Natural killer cell (primary cell): Measurements from ENCODE around the gene DUSP9. TPM values are rescaled to one million over a fixed set of nuclear protein-coding genes. Genes with fewer than 3 reads are reported as not detected.

ENCODE experiments used
- ATAC-seq, 3 donors: fragments of 150-1000 bp in 2 of 3; fragments of 200-7000 bp in 1 of 3; cut with Tn5 transposase; 1 replicate in 1 of 3; 2 replicates in 2 of 3; pipeline ENCODE4 v1.10.0; 2021; ENCODE audit warnings: mild to moderate bottlenecking in 2 of 3, moderate library complexity in 2 of 3
- DNase-seq, 2 donors: peaks; one replicate each; pipeline versions ENCODE4 v3.0.0 to v3.0.0-alpha.2; 2013 to 2021; ENCODE audit warnings: mixed read lengths in 1 of 2
- H3K27ac ChIP-seq: one replicate; pipeline ENCODE4 v1.5.1; 2013; ENCODE audit warnings: mild to moderate bottlenecking, low read length
- H3K27me3 ChIP-seq: one replicate; pipeline ENCODE4 v1.6.1; 2013; ENCODE audit warnings: low read length; ENCODE audit not compliant: control insufficient read depth, insufficient read depth
- H3K36me3 ChIP-seq: one replicate; pipeline ENCODE4 v1.6.1; 2013; ENCODE audit warnings: low read length; ENCODE audit not compliant: control insufficient read depth, insufficient read depth
- H3K4me1 ChIP-seq: one replicate; pipeline ENCODE4 v1.6.1; 2013; ENCODE audit warnings: low read length; ENCODE audit not compliant: control insufficient read depth, insufficient read depth
- H3K4me3 ChIP-seq: one replicate; pipeline ENCODE4 v1.5.1; 2013; ENCODE audit warnings: low read length
- H3K9me3 ChIP-seq: one replicate; pipeline ENCODE4 v1.6.1; 2013; ENCODE audit warnings: low read length; ENCODE audit not compliant: control insufficient read depth, insufficient read depth
- H3K27ac Mint-ChIP-seq, 2 donors: one replicate each; pipeline ENCODE4 v1.8.0; 2022; ENCODE audit warnings: mild to moderate bottlenecking in 2 of 2, mixed read lengths in 2 of 2, moderate library complexity in 1 of 2
- H3K27me3 Mint-ChIP-seq, 2 donors: one replicate each; pipeline ENCODE4 v1.8.0; 2022; ENCODE audit warnings: low read depth in 2 of 2, mixed read lengths in 2 of 2
- H3K36me3 Mint-ChIP-seq: one replicate; pipeline ENCODE4 v1.8.0; 2022; ENCODE audit warnings: mixed read lengths
- H3K4me1 Mint-ChIP-seq, 2 donors: one replicate each; pipeline ENCODE4 v1.8.0; 2022; ENCODE audit warnings: mixed read lengths in 2 of 2
- H3K4me3 Mint-ChIP-seq: one replicate; pipeline ENCODE4 v1.8.0; 2022; ENCODE audit warnings: mild to moderate bottlenecking, moderate library complexity, mixed read lengths
- H3K9me3 Mint-ChIP-seq, 2 donors: one replicate each; pipeline ENCODE4 v1.8.0; 2022; ENCODE audit warnings: mixed read lengths in 2 of 2
- CTCF ChIP-seq: fragments of 200-600 bp; IDR thresholded peaks from one replicate; pipeline ENCODE4 v1.8.0; 2022; ENCODE audit warnings: antibody characterized with exemption
- WGBS: methylation state at CpG from one replicate; pipeline ENCODE4 v1.1.7; 2013; ENCODE audit warnings: missing lambda C conversion rate; ENCODE audit not compliant: insufficient coverage; 5-methylcytosine and 5-hydroxymethylcytosine counted together
- intact Hi-C: fragments of 100-400 bp; cut with micrococcal nuclease; formaldehyde crosslinking; loops from one replicate; pipeline ENCODE4 v1.14.2; 2022
- total RNA-seq, 4 donors: library from RNA; stranded (reverse); fragments of 120-200 nt in 1 of 4; gene quantifications; one replicate each; pipeline versions ENCODE4 v1.2.3 to v1.2.4, GENCODE V29; 2013 to 2022

The DUSP9 gene
- total RNA-seq, 3 donors from 2014 or later (not counting 1 experiment from before 2014, with no cell fraction given), result not detected

- H3K9me3 ChIP-seq, result no peaks in the 10 kb centered on the region
- Mint-ChIP-seq H3K36me3 (no peaks in the 10 kb centered on the region), H3K27ac (no peak overlapping the region), H3K9me3 (no peaks in the 10 kb centered on the region), H3K27me3 (peaks cover 0 to 9% of the 10 kb centered on the region in 2 donors), H3K4me1 (no peaks in the 10 kb centered on the region), H3K4me3 (no peak overlapping the region)
- peaks cover 4% of the 10 kb centered on the region for H3K27me3 ChIP-seq
- intact Hi-C loops, result no loop called here
- no peak for ATAC-seq
- no peak overlapping the region for H3K27ac ChIP-seq
- no peak for DNase-seq
- H3K4me3 ChIP-seq, result no peak overlapping the region
- no peak for TF ChIP-seq CTCF
- WGBS, result 84% methylated on average over 13 of the region's 20 CpGs
- no peaks in the 10 kb centered on the region for H3K36me3 ChIP-seq
- H3K4me1 ChIP-seq, result peaks cover 3% of the 10 kb centered on the region
Measured at GRCh38 chrX:153638436-153639176, 8.4 kb upstream of the DUSP9 start.

- H3K36me3 Mint-ChIP-seq, result no peaks in the 10 kb centered on the region
- intact Hi-C loops, result no loop called here
- no peak overlapping the region for H3K27ac Mint-ChIP-seq
- TF ChIP-seq CTCF, result no peak
- H3K36me3 ChIP-seq, result no peaks in the 10 kb centered on the region
- H3K4me1 Mint-ChIP-seq, result no peaks in the 10 kb centered on the region
- DNase-seq, result no peak
- no peaks in the 10 kb centered on the region for H3K9me3 ChIP-seq
- no peaks in the 10 kb centered on the region for H3K9me3 Mint-ChIP-seq
- peaks cover 7% of the 10 kb centered on the region for H3K4me1 ChIP-seq
- H3K27me3 ChIP-seq, result peaks cover 4% of the 10 kb centered on the region
- H3K4me3 Mint-ChIP-seq, result no peak overlapping the region
- no peak overlapping the region for H3K27ac ChIP-seq
- no peak for ATAC-seq
- H3K4me3 ChIP-seq, result no peak overlapping the region
- H3K27me3 Mint-ChIP-seq, result peaks cover 0 to 9% of the 10 kb centered on the region in 2 donors
- 85% methylated on average over 26 of the region's 28 CpGs for WGBS
Measured at GRCh38 chrX:153639177-153640044, 7.6 kb upstream of the DUSP9 start.

DNA sequence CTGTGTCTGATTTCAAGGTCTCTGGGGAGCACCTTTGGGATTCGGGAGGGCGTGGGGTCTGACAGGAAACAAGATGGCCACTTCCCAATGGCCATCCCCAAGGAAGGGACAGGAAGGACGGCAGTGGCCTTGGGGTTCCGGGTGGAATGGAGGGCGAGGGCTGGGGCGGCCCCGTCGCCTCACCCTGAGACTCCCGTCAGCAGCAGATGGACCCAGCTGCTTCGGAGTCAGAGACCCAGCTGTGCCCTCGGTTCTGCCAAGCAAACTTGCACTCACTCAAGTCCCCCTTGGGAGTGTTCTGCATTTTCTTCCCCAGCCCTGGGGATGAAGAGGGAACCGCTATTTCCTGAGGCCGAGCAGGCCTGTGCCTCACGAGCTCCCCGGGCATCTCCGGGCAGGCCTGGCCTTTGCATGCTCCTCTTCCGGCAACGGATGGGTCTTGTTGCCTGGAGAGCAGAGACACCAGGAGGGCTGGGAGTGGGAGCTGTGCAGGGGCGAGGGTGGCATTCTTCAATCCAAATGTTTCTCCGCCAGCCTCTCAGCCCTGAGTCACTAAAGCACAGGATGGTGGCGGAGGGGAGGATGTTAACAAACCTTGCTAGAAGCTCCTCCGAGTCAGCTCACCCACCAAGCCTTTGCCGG, 6.8 kb upstream of the DUSP9 start:
- WGBS, result 92% methylated on average over 20 of the region's 23 CpGs
- peaks cover 0 to 14% of the 10 kb centered on the region in 2 donors for H3K27me3 Mint-ChIP-seq
- Histone ChIP-seq H3K4me1 (peaks cover 7% of the 10 kb centered on the region), H3K27ac (no peak overlapping the region), H3K27me3 (peaks cover 8% of the 10 kb centered on the region), H3K9me3 (no peaks in the 10 kb centered on the region), H3K36me3 (no peaks in the 10 kb centered on the region), H3K4me3 (no peak overlapping the region)
- no peak for DNase-seq
- TF ChIP-seq CTCF, result no peak
- no peaks in the 10 kb centered on the region for H3K36me3 Mint-ChIP-seq
- intact Hi-C loops, result no loop called here
- no peak for ATAC-seq
- H3K9me3 Mint-ChIP-seq, result no peaks in the 10 kb centered on the region
- H3K4me1 Mint-ChIP-seq, result no peaks in the 10 kb centered on the region
- no peak overlapping the region for H3K27ac Mint-ChIP-seq
- no peak overlapping the region for H3K4me3 Mint-ChIP-seq
